ENCODE data around the gene SHQ1. TPM values are rescaled to one million over a fixed set of nuclear protein-coding genes. Genes with fewer than 3 reads are reported as not detected.
"Not testable (repeated sequence)": the region's sequence is repeated elsewhere in the genome, so short reads cannot be mapped to it uniquely, and the experiment has no call there.

The SHQ1 gene
- total and polyA plus RNA-seq, 4 donors = 7.3 to 25.0 (median 16.0) TPM

DNA sequence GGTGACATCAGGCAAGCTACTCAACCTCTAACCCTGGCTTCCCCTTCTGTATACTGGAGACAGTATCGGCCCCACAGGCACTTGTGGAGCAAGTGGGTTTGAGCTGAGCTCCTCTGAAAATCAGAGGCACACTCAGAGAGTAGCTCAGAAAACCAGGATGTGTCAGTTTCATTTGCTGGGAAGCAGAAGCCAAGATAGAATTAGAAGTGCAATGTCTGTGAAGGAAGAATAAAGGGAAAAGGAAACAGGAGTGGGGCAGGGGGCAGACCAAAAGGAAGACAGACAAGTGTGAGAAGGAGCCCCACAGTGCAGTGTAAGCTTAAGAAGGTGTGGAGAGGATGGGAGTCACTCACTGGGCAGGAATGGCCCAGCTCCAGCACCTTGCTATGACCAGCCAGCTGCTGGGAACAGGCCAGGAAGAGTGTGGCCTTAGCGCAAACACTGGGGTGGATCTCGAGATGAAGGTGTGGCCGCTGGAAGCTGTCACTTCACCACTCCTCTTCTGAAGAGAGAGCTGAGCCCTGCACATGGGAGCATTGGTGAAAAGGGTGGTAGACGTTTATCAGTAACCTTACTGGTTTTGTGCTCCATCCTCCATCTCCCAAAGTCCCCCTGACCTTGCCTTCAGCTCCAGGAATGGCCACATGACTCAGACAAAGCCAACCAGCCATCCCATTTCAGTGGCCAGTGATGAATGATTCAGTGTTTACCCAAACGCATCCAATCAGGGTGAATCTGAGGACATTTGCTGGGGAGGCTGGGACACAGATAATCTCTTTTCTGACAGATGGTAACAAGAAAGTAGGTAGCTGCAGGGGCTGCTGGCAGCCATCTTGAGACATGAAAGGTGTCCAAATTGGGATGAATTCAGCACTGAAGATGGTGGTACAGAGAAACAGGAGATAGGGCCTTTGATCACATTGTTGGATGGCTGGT, 108.4 kb downstream of the SHQ1 start:
- 80 to 90% methylated on average over 6 of the region's 6 CpGs for WGBS, 2 donors
- H3K4me3 ChIP-seq = no peak overlapping the region
- no peak for ATAC-seq (ENCODE audit: insufficient read depth, low FRiP score)

GRCh38 chr3:72738752-72739530, 109.3 kb downstream of the SHQ1 start:
- peak; percentile 74 for ATAC-seq (ENCODE audit: insufficient read depth, low FRiP score)
- H3K4me1 ChIP-seq (ENCODE audit: control insufficient read depth in 5 of 5, insufficient read depth in 5 of 5, low read length in 5 of 5) = peaks cover 0 to 2% (median 0%) of the 10 kb centered on the region in 5 donors
- H3K27ac ChIP-seq (ENCODE audit: low read depth in 1 of 2, low read length in 1 of 2) = no peak overlapping the region
- H3K36me3 ChIP-seq (ENCODE audit: control insufficient read depth in 4 of 4, insufficient read depth in 4 of 4, low read length in 4 of 4) = no peaks in the 10 kb centered on the region
- WGBS, 2 donors = 9 to 10% methylated on average over 51 to 53 of the region's 53 CpGs
- H3K27me3 ChIP-seq (ENCODE audit: control insufficient read depth in 3 of 3, insufficient read depth in 3 of 3, low read length in 2 of 3) = peaks cover 0 to 12% (median 7%) of the 10 kb centered on the region in 3 donors
- no peak overlapping the region for H3K9ac ChIP-seq (ENCODE audit: insufficient read depth in 1 of 2, low read length in 2 of 2)
- no peak overlapping the region for H3K4me3 ChIP-seq
- TF ChIP-seq, protein P1, sequence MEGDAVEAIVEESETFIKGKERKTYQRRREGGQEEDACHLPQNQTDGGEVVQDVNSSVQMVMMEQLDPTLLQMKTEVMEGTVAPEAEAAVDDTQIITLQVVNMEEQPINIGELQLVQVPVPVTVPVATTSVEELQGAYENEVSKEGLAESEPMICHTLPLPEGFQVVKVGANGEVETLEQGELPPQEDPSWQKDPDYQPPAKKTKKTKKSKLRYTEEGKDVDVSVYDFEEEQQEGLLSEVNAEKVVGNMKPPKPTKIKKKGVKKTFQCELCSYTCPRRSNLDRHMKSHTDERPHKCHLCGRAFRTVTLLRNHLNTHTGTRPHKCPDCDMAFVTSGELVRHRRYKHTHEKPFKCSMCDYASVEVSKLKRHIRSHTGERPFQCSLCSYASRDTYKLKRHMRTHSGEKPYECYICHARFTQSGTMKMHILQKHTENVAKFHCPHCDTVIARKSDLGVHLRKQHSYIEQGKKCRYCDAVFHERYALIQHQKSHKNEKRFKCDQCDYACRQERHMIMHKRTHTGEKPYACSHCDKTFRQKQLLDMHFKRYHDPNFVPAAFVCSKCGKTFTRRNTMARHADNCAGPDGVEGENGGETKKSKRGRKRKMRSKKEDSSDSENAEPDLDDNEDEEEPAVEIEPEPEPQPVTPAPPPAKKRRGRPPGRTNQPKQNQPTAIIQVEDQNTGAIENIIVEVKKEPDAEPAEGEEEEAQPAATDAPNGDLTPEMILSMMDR (IDR thresholded peaks at IDR 0.05; ENCODE audit: control extremely low read depth, extremely low read depth) = no peak
- DNase-seq = peak; percentile 51 to 71 (median 61)
- peaks cover 0 to 3% (median 1%) of the 10 kb centered on the region in 4 donors for H3K9me3 ChIP-seq (ENCODE audit: control insufficient read depth in 4 of 4, insufficient read depth in 3 of 4, low read length in 3 of 4)

More for the DNA sequence above, 108.4 kb downstream of the SHQ1 start:
- DNase-seq = no peak
- Histone ChIP-seq H3K27me3 (ENCODE audit: control insufficient read depth in 3 of 3, insufficient read depth in 3 of 3, low read length in 2 of 3) (peaks cover 0 to 12% (median 7%) of the 10 kb centered on the region in 3 donors), H3K9ac (ENCODE audit: insufficient read depth in 1 of 2, low read length in 2 of 2) (no peak overlapping the region), H3K4me1 (ENCODE audit: control insufficient read depth in 5 of 5, insufficient read depth in 5 of 5, low read length in 5 of 5) (peaks cover 0 to 8% (median 2%) of the 10 kb centered on the region in 5 donors), H3K27ac (ENCODE audit: low read depth in 1 of 2, low read length in 1 of 2) (no peak overlapping the region), H3K9me3 (ENCODE audit: control insufficient read depth in 4 of 4, insufficient read depth in 3 of 4, low read length in 3 of 4) (peaks cover 0 to under 1% (median 0%) of the 10 kb centered on the region in 4 donors), H3K36me3 (ENCODE audit: control insufficient read depth in 4 of 4, insufficient read depth in 4 of 4, low read length in 4 of 4) (no peaks in the 10 kb centered on the region)
- TF ChIP-seq, protein P1 (IDR thresholded peaks at IDR 0.05; ENCODE audit: control extremely low read depth, extremely low read depth) = no peak

- Histone ChIP-seq H3K27me3 (ENCODE audit: control insufficient read depth in 3 of 3, insufficient read depth in 3 of 3, low read length in 2 of 3) (peaks cover 0 to 12% (median 7%) of the 10 kb centered on the region in 3 donors), H3K9me3 (ENCODE audit: control insufficient read depth in 4 of 4, insufficient read depth in 3 of 4, low read length in 3 of 4) (peaks cover 0 to 18% (median 4%) of the 10 kb centered on the region in 4 donors)
- ATAC-seq (ENCODE audit: insufficient read depth, low FRiP score); H3K4me3 ChIP-seq; H3K27ac ChIP-seq (ENCODE audit: low read depth in 1 of 2, low read length in 1 of 2); H3K36me3 ChIP-seq (ENCODE audit: control insufficient read depth in 4 of 4, insufficient read depth in 4 of 4, low read length in 4 of 4); H3K9ac ChIP-seq (ENCODE audit: insufficient read depth in 1 of 2, low read length in 2 of 2); DNase-seq; H3K4me1 ChIP-seq (ENCODE audit: control insufficient read depth in 5 of 5, insufficient read depth in 5 of 5, low read length in 5 of 5): not testable (repeated sequence)
- WGBS, 2 donors = 97 to 98% methylated on average over 3 of the region's 4 CpGs
Measured at GRCh38 chr3:72735072-72735471, 113.2 kb downstream of the SHQ1 start.
